Activated naive CD4-positive, alpha-beta T cell treated with anti-CD3 and anti-CD28 coated beads for 36 hours (primary cell): ENCODE measurements around the gene BEST1. TPM values are rescaled to one million over a fixed set of nuclear protein-coding genes. Genes with fewer than 3 reads are reported as not detected.

Experiments
- CTCF ChIA-PET: fragments of 350-600 bp; sonication (Branson Sonifier 250); formaldehyde crosslinking; loops from one replicate; lab custom pipeline; 2021; ENCODE audit warnings: antibody characterized with exemption; lab: Charles Lee
- DNase-seq: peaks from one replicate; pipeline ENCODE4 v3.0.0-alpha.2; 2020
- H3K27ac Mint-ChIP-seq: one replicate; pipeline ENCODE4 v1.8.0; 2021; ENCODE audit warnings: mild to moderate bottlenecking, mixed read lengths
- H3K27me3 Mint-ChIP-seq: one replicate; pipeline ENCODE4 v1.8.0; 2021; ENCODE audit warnings: low read depth, mixed read lengths
- H3K36me3 Mint-ChIP-seq: one replicate; pipeline ENCODE4 v1.8.0; 2021; ENCODE audit warnings: low read depth, mixed read lengths
- H3K4me1 Mint-ChIP-seq: one replicate; pipeline ENCODE4 v1.8.0; 2021; ENCODE audit warnings: low read depth, mixed read lengths
- H3K4me3 Mint-ChIP-seq: one replicate; pipeline ENCODE4 v1.8.0; 2021; ENCODE audit warnings: mild to moderate bottlenecking, moderate library complexity, mixed read lengths
- H3K9me3 Mint-ChIP-seq: one replicate; pipeline ENCODE4 v1.8.0; 2021; ENCODE audit warnings: mixed read lengths
- intact Hi-C: fragments of 100-400 bp; cut with micrococcal nuclease; formaldehyde crosslinking; loops from one replicate; pipeline ENCODE4 v1.15.1; 2023
- total RNA-seq, 2 experiments: library from RNA; stranded (reverse); gene quantifications; one replicate each; pipeline ENCODE4 v1.2.3, GENCODE V29; 2021

The BEST1 gene
- total RNA-seq, 2 experiments from 2014 or later = 0.45 to 0.49 TPM

- intact Hi-C loops = no loop called here
- H3K9me3 Mint-ChIP-seq = no peaks in the 10 kb centered on the region
- peaks cover 11% of the 10 kb centered on the region for H3K27me3 Mint-ChIP-seq
- H3K4me3 Mint-ChIP-seq = no peak overlapping the region
- H3K27ac Mint-ChIP-seq = no peak overlapping the region
- H3K4me1 Mint-ChIP-seq = no peaks in the 10 kb centered on the region
- CTCF ChIA-PET = interaction anchor here (0.9 to 1.2 kb wide), 3 partner anchors 10 to 197 kb away, joined by 4 to 5 read pairs (median 4); no protein-coding TSS in a partner anchor
- H3K36me3 Mint-ChIP-seq = no peaks in the 10 kb centered on the region
- no peak for DNase-seq
These were observed 39.7 kb upstream of the BEST1 start for GRCh38 chr11:61910187-61911127.

- no peak overlapping the region for H3K4me3 Mint-ChIP-seq
- peaks cover 13% of the 10 kb centered on the region for H3K27me3 Mint-ChIP-seq
- H3K27ac Mint-ChIP-seq = no peak overlapping the region
- no peaks in the 10 kb centered on the region for H3K4me1 Mint-ChIP-seq
- intact Hi-C loops = no loop called here
- H3K9me3 Mint-ChIP-seq = no peaks in the 10 kb centered on the region
- no peak for DNase-seq
- CTCF ChIA-PET = interaction anchor here (1.2 kb wide), 1 partner anchor 13 kb away, joined by 4 read pairs; no protein-coding TSS in a partner anchor
- H3K36me3 Mint-ChIP-seq = no peaks in the 10 kb centered on the region
These were observed 38.9 kb upstream of the BEST1 start for GRCh38 chr11:61911128-61911700.

GRCh38 chr11:61911701-61912529 lies 38.2 kb upstream of the BEST1 start:
- intact Hi-C loops = no loop called here
- CTCF ChIA-PET = interaction anchor here (0.7 kb wide), 1 partner anchor 35 kb away, joined by 3 read pairs; no protein-coding TSS in a partner anchor
- Mint-ChIP-seq H3K27ac (no peak overlapping the region), H3K4me3 (no peak overlapping the region), H3K36me3 (no peaks in the 10 kb centered on the region), H3K27me3 (peaks cover 13% of the 10 kb centered on the region), H3K4me1 (peaks cover 2% of the 10 kb centered on the region), H3K9me3 (no peaks in the 10 kb centered on the region)
- no peak for DNase-seq

- Mint-ChIP-seq H3K4me1 (peaks cover 2% of the 10 kb centered on the region), H3K36me3 (no peaks in the 10 kb centered on the region), H3K27ac (no peak overlapping the region), H3K27me3 (peaks cover 13% of the 10 kb centered on the region), H3K4me3 (no peak overlapping the region), H3K9me3 (no peaks in the 10 kb centered on the region)
- DNase-seq = no peak
- intact Hi-C loops = no loop called here
- CTCF ChIA-PET = interaction anchor here (0.7 to 1.5 kb wide), 2 partner anchors 13 to 34 kb away, joined by 3 read pairs; no protein-coding TSS in a partner anchor
These were observed 37.6 kb upstream of the BEST1 start for GRCh38 chr11:61912530-61912898.

- Mint-ChIP-seq H3K27ac (no peak overlapping the region), H3K36me3 (no peaks in the 10 kb centered on the region), H3K27me3 (peaks cover 20% of the 10 kb centered on the region), H3K4me3 (no peak overlapping the region), H3K9me3 (no peaks in the 10 kb centered on the region), H3K4me1 (peaks cover 9% of the 10 kb centered on the region)
- no peak for DNase-seq
- intact Hi-C loops = no loop called here
- CTCF ChIA-PET = interaction anchor here (0.7 to 1.5 kb wide), 2 partner anchors 14 to 34 kb away, joined by 3 read pairs; no protein-coding TSS in a partner anchor
These were observed 37.0 kb upstream of the BEST1 start for GRCh38 chr11:61912991-61913698.

- DNase-seq = no peak
- no peaks in the 10 kb centered on the region for H3K36me3 Mint-ChIP-seq
- no peak overlapping the region for H3K27ac Mint-ChIP-seq
- H3K9me3 Mint-ChIP-seq = no peaks in the 10 kb centered on the region
- H3K4me3 Mint-ChIP-seq = no peak overlapping the region
- CTCF ChIA-PET = interaction anchor here (1.5 kb wide), 1 partner anchor 14 kb away, joined by 3 read pairs; no protein-coding TSS in a partner anchor
- H3K27me3 Mint-ChIP-seq = peaks cover 25% of the 10 kb centered on the region
- peaks cover 10% of the 10 kb centered on the region for H3K4me1 Mint-ChIP-seq
- intact Hi-C loops = no loop called here
These were observed 36.3 kb upstream of the BEST1 start for GRCh38 chr11:61913699-61914395.

- DNase-seq = no peak
- H3K4me3 Mint-ChIP-seq = no peak overlapping the region
- intact Hi-C loops = no loop called here
- CTCF ChIA-PET = interaction anchor here (1.3 to 3.3 kb wide), 2 partner anchors 16 to 33 kb away, joined by 9 to 14 read pairs; no protein-coding TSS in a partner anchor
- no peaks in the 10 kb centered on the region for H3K9me3 Mint-ChIP-seq
- no peaks in the 10 kb centered on the region for H3K36me3 Mint-ChIP-seq
- peaks cover 10% of the 10 kb centered on the region for H3K4me1 Mint-ChIP-seq
- peaks cover 32% of the 10 kb centered on the region for H3K27me3 Mint-ChIP-seq
- H3K27ac Mint-ChIP-seq = no peak overlapping the region
These were observed 35.5 kb upstream of the BEST1 start for GRCh38 chr11:61914471-61915171.

GRCh38 chr11:61916737-61917333 lies 33.3 kb upstream of the BEST1 start:
- H3K9me3 Mint-ChIP-seq = no peaks in the 10 kb centered on the region
- peaks cover 44% of the 10 kb centered on the region for H3K27me3 Mint-ChIP-seq
- CTCF ChIA-PET = interaction anchor here (3.3 kb wide), 1 partner anchor 31 kb away, joined by 14 read pairs; no protein-coding TSS in a partner anchor
- peaks cover 10% of the 10 kb centered on the region for H3K4me1 Mint-ChIP-seq
- intact Hi-C loops = no loop called here
- DNase-seq = no peak
- peak overlapping the region; percentile 64 for H3K4me3 Mint-ChIP-seq
- no peaks in the 10 kb centered on the region for H3K36me3 Mint-ChIP-seq
- H3K27ac Mint-ChIP-seq = no peak overlapping the region

- CTCF ChIA-PET = interaction anchor here (3.3 kb wide), 1 partner anchor 30 kb away, joined by 14 read pairs; no protein-coding TSS in a partner anchor
- no peak within 1 kb of the TSS for H3K27ac Mint-ChIP-seq
These were observed 32.6 kb upstream of the BEST1 start, which contains the start of gene RAB3IL1 for GRCh38 chr11:61917334-61918109. Gene RAB3IL1 (minus strand): TSS chr11:61917566. CDS start chr11:61917367, 199 bp downstream.

More at GRCh38 chr11:61917334-61918109, 32.6 kb upstream of the BEST1 start, which contains the start of gene RAB3IL1:
- peaks cover 44% of the 10 kb centered on the region for H3K27me3 Mint-ChIP-seq
- DNase-seq = peak; percentile 63
- H3K36me3 Mint-ChIP-seq = no peaks in the 10 kb centered on the region
- peaks cover 10% of the 10 kb centered on the region for H3K4me1 Mint-ChIP-seq
- no peaks in the 10 kb centered on the region for H3K9me3 Mint-ChIP-seq
- peak within 1 kb of the TSS; percentile 78 for H3K4me3 Mint-ChIP-seq
- intact Hi-C loops = no loop called here
